Measurements from ENCODE around the gene NCAPD2.

DNA sequence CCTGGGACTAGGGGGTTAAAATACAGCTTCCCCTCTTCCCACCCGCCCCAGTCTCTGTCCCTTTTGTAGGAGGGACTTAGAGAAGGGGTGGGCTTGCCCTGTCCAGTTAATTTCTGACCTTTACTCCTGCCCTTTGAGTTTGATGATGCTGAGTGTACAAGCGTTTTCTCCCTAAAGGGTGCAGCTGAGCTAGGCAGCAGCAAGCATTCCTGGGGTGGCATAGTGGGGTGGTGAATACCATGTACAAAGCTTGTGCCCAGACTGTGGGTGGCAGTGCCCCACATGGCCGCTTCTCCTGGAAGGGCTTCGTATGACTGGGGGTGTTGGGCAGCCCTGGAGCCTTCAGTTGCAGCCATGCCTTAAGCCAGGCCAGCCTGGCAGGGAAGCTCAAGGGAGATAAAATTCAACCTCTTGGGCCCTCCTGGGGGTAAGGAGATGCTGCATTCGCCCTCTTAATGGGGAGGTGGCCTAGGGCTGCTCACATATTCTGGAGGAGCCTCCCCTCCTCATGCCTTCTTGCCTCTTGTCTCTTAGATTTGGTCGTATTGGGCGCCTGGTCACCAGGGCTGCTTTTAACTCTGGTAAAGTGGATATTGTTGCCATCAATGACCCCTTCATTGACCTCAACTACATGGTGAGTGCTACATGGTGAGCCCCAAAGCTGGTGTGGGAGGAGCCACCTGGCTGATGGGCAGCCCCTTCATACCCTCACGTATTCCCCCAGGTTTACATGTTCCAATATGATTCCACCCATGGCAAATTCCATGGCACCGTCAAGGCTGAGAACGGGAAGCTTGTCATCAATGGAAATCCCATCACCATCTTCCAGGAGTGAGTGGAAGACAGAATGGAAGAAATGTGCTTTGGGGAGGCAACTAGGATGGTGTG, 42.3 kb downstream of the NCAPD2 start:
- TF ChIP-seq, protein P1, sequence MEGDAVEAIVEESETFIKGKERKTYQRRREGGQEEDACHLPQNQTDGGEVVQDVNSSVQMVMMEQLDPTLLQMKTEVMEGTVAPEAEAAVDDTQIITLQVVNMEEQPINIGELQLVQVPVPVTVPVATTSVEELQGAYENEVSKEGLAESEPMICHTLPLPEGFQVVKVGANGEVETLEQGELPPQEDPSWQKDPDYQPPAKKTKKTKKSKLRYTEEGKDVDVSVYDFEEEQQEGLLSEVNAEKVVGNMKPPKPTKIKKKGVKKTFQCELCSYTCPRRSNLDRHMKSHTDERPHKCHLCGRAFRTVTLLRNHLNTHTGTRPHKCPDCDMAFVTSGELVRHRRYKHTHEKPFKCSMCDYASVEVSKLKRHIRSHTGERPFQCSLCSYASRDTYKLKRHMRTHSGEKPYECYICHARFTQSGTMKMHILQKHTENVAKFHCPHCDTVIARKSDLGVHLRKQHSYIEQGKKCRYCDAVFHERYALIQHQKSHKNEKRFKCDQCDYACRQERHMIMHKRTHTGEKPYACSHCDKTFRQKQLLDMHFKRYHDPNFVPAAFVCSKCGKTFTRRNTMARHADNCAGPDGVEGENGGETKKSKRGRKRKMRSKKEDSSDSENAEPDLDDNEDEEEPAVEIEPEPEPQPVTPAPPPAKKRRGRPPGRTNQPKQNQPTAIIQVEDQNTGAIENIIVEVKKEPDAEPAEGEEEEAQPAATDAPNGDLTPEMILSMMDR (tag by site-specific recombination; IDR thresholded peaks at IDR 0.05), result no peak; the same call in 1 of the 2 replicates
- TF ChIP-seq ZNF600 (tag by site-specific recombination; IDR thresholded peaks at IDR 0.05) (no peak), YY1 (tag by site-specific recombination; IDR thresholded peaks at IDR 0.05) (no peak), GLI4 (tag by site-specific recombination; IDR thresholded peaks at IDR 0.05) (no peak), ZNF549 (tag by site-specific recombination; IDR thresholded peaks at IDR 0.05) (no peak), ZNF785 (tag by site-specific recombination; IDR thresholded peaks at IDR 0.05) (no peak)
- TF ChIP-seq, protein P2, sequence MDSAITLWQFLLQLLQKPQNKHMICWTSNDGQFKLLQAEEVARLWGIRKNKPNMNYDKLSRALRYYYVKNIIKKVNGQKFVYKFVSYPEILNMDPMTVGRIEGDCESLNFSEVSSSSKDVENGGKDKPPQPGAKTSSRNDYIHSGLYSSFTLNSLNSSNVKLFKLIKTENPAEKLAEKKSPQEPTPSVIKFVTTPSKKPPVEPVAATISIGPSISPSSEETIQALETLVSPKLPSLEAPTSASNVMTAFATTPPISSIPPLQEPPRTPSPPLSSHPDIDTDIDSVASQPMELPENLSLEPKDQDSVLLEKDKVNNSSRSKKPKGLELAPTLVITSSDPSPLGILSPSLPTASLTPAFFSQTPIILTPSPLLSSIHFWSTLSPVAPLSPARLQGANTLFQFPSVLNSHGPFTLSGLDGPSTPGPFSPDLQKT (IDR thresholded peaks at IDR 0.05; ENCODE audit: borderline replicate concordance, low read depth, low read length), result no peak
